HG02973 (cell line): Measurements from ENCODE around the gene GIGYF2.
"Not testable (repeated sequence)": the region's sequence is repeated elsewhere in the genome, so short reads cannot be mapped to it uniquely, and the experiment has no call there.

Experiments
- ATAC-seq: cut with Tn5 transposase; IDR thresholded peaks from one replicate; pipeline ENCODE4 v1.9.1; 2021; ENCODE audit warnings: moderate library complexity; ENCODE audit not compliant: unreplicated experiment

The GIGYF2 gene

DNA sequence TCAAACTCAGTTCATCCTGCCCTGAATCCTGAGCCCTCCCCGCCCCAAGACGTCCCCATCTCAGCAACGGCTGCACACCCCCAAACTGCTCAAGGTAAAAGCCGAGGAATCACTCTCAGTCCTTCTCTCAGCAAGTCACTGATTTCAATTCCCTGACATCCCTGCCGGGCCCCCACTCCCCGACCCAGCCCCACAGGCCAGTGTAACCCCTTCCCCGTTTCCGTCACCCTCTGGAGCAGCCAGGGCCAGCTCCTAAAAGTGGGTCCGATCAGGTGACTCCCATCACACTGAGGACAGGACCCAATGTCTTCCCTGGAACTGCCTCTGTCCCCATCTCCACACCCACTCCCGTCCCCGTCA, 193.4 kb downstream of the GIGYF2 start:
- ATAC-seq = no peak

DNA sequence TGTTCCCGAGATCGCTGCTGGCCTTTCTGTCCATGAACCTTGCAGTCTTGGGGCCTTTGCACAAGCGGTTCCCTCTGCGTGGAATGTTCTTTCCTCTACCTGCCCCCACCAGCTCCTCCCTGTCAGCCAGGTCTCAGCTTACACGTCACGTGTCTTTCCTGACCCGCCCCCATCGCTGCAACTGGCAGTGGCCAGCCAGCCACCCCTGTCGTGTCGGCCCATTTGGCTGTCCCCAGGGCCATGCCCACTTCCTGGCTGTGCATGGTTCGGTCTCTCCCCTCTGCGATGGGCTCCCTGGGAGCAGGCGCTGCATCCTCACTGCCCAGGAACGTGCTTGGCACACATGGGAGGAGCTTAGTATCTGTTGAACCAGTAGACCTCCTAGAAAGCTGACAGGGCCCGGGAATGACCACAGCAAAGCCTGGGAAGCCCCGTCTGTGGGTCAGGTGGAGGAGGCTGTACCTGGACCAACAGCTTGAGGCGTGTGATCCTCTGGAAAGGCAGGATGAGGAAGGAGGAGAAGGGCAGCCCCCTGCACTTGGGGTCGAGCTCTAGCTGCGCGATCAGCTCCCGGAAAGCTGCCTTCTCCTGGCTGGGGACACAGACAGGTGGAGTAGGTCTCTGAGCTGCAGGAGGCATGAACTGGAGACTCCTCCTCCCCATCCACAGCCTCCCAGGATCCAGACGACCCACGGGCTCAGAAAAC, 193.9 kb downstream of the GIGYF2 start:
- ATAC-seq = no peak

DNA sequence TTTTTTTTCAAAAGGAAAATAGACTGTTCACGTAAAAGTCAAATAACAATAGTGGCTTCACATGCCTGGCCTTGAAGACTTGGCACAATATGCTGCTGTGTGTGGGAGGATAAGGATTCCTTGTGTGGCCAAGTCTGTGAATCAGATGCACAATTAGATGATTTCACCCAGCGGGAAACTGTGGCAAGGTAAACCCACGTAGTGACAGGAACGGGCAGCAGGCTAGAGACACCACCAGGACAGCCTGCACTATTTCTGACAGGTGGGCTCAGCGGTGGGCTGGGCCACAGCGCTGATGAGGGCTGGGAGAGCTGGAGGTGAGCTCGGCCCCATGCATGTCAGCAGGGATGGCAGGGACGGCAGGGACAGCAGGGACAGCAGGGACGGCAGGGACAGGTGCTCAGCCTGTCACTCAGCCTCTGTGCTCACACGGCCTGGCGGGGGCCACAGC, 194.5 kb downstream of the GIGYF2 start:
- no peak for ATAC-seq

DNA sequence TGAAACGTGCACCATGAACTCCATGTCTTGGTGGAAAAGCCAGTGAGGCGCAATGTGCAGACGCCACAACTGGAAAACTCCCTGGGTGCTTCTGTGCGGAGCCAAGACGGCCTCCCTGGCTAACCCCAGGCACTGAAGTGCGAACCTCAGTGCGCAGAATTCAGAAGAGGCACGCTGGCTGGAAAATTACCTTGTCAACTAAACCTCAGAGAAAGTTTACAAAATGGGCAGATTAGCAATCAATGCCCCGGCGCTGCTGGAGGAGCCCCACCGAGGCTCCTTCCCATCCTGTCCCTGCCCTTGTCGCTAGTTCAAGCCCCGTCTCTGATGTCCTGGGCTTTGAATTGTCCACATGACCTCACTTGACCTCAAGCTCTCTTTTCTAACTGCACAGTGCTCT, 195.1 kb downstream of the GIGYF2 start:
- ATAC-seq = no peak

DNA sequence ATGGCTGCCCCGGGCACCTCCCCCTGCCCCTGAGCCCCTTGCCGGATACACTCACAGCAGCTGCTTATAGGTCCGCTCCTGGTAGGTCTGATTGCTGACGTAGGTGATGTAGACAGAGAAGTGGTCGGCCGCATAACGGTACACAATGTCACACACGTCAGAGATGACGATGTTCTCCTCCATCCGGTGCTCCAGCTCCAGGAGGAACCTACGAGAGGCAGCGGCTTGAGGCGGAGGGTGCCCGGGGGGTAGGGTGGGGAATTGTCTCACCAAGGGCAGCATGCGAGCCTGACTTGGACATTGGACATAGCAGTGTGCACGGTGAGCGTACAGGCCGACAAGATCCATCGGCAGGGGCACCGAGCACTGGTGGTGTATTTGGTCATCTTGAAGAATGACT, 195.7 kb downstream of the GIGYF2 start:
- no peak for ATAC-seq

DNA sequence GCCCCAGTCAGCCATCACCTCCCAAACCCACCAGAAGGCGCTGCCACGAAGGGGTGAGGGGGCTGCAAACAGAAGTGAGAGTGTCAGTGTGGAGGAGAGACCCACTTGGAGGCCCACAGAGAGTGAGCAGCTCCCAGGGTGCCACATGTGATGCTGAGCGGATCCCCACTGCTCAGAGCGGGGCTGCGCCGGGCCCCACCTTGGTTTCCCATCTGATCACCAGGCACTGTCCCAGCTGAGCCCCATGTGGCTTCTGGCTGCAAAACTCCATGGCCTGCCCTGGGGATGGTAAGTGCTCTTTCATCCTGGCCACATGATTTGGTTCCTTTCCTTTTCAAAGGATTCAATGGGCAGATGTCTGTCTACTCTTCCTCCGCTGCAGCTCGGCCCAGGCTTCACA, 196.7 kb downstream of the GIGYF2 start:
- no peak for ATAC-seq

DNA sequence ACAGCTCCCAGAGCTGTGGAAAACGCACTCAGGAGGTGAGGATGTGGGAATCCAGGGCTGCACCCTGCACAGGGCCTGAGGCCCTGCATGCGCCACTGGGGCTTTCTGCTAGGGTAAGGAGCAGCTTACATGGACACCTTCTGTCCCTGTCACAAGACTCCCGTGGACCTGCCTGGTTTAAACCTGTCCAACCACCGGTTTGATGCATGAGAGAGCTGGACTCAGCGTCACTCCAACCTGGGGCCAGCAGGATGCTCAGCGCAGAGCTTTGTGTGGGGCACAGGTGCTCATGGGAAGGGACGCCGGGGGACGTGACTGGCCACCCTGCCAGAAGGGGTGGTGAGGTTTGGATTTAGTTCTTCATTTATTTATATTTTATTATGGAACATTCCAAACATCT, 197.1 kb downstream of the GIGYF2 start:
- ATAC-seq = no peak

DNA sequence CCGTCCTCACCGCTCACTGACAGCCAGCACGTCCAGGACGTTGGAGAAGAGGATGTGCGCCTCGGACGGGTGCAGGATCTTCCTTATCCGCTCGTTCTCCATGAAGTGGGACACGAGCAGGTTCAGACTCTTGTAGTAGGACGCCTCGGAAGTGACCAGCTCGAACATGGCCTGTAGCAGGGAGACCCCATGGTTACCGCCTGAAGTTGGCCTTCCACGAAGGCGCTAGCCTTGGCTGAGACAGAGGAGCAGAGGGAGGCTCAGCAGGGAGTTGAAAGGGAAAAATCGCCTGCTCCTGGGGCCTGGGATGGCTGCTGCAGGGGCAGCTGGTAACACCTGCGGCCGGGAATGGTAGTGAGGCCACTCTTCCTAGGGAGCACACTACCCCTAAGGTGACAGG, 197.6 kb downstream of the GIGYF2 start:
- no peak for ATAC-seq

DNA sequence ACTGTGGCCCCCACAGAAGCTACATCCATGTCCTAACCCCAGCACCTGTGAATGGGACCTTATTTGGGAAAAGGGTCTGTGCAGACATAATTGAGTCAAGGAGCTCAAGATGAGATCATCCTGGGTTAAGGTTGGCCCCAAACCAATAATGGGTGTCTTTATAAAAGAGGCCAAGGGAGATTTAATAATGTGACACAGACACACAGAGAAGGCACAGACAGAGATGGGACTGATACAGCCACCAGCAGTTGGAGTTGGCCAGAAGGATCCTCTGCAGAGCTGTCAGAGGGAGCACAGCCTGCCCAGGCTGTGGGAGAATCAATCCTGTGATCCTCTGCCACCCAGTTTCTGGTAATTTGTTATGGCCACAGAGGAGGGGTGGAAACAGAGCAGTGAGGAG, 199.0 kb downstream of the GIGYF2 start:
- ATAC-seq = no peak

DNA sequence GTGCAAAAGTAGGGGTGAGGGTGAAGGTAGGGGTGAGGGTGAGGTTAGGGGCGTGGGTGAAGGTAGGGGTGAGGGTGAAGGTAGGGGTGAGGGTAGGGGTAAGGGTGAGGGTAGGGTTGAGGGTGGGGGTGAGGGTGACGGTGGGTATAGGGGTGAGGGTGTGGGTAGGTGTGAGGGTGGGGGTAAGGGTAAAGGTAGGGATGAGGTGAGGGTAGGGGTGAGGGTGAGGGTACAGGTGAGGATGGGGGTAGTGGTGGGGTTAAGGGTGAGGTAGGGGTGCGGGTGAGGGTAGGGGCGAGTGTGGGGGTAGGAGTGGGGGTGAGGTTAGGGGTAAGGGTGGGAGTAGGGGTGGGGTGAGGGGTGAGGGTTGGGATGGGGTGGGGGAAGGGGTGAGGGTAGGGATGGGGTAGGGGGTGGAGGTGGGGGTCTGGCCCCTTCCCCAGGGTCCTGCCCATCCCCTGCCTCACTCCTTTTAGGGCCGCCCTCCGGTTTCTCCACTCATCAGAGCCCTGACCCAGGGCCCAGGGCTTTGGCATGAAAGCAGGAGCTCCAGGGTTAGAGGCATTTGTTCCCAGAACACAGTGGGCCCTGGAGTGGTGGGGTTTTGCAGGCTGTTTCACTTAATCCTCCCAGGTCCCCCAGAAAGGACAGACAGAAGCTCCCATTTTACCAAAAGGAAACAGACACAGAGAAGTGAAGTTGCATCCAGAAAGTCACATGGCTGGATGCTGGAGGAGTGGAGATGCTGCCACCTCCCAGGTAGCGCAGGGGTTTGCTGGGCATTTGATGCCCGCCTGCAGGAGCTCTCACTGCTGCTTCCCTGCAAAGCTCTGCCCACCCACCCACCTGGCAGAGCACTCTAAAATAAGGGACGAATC, 199.8 kb downstream of the GIGYF2 start:
- no peak for ATAC-seq

DNA sequence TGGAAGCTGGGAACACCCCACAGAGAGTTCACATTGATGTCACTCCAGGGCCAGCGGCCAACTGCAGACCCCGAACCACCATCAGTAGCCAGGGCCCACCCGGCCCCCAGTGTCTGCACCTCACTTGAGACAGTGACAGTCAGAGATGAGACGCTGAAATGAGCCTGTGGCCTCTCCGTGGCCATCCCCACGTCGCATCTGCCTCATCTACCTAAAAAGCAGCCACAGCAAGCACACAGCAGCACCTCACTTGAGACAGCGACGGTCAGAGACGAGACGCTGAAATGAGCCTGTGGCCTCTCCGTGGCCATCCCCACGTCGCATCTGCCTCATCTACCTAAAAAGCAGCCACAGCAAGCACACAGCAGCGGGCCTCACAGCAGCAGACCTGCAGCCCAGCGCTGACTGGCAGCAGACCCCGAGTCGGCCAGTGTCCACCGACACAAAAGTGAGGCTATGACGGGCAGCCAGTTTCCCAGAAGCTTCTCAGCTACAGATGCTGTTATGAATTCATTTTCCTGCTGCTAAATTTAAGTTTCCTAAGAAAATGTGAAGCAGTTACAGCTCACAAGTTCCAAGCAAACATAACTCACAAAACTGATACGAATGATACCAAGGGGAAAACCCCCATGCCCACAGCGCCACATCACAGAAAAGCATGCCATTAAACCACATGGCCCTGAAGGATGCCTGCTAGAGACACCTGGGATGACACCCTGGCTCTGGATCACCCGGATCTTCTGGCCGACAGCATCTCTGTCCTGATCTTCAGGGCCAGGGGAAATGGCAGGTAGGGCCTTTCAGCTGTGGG, 200.7 kb downstream of the GIGYF2 start:
- no peak for ATAC-seq

DNA sequence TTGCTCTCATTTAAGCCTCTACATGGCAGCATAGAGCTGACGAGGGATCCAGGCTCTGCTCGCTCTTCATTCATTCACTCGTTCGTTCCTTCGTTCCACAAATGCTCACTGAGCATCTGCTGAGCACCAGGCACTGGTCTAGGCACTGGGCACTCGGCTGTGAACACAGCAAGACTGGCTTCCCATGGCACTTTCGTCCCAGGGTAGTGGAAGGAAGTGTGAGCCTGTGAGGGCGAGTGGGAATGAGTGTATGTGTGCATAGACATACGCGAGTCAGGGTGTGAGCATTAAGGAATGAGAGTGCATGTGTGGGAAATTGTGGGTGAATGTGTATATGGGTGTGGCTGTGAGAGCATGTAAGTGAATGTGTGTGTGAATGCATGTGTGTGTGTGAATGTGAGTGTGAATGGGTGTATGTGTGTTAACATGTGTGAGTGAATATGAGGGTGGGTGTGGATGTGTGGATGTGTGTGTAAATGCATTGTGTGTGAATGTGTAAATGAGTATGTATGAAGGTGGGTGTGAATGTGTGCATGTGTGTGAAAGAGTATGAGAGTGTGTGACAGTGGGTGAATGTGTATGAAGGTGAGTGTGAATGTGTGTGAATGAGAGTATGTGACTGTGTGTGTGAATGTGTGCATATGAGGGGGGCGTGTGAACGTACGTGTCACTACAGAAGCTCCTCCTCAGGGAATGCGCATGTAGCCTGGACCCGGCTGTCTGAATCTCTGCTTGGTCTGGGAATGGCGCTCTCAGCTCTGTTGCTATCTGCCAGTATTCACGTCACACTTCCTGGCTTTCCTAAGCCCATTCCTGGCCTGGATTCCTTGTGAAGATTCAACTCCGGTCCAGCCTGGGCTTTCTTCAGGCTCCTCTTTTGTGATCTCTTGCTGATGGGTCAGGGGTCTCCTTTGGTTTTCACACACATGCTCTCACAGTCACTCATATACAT, 201.7 kb downstream of the GIGYF2 start:
- ATAC-seq = no peak

DNA sequence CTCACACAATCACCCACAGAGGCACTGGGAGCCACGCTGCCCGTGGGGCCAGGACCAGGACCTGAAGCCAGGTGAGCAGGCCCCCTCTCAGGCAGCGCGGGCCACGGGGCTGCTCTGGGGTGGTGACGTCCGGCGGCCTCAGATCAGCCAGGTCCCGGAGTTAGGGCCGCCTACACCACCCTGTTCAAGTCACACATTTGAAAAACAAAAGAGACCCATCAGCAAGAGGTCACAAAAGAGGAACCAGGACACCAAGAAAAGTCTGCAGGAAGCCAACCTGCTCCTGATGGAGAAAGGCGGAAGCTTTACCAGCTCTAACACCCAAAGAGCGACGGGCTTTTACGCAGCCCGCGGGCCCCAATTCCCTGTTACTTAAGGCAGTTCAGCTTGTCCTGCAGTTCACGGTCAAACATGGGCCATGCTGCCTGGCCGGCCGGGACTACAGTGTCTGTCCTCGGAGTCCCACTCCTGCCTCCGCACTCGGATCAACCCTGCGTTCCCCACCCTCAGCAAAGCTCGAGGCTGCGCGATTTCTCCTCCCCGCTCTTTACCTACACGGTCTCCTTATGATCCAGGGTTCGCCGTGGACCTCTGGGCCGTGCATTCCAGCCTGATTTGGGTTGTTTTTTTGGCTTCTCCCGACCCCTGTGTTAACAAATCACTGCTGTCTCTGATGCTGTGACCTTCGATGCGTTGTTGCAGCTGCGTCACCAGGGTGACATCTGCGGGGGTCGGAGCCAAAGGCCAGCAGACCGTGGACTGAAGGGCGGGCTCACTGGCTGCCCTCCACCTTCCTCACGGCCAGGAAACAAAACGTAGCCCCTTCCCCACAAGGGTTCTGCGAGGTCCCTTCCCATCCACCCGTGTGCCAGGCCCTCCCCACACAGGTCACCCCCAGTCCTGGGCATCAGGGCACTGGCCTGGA, 203.9 kb downstream of the GIGYF2 start:
- no peak for ATAC-seq

DNA sequence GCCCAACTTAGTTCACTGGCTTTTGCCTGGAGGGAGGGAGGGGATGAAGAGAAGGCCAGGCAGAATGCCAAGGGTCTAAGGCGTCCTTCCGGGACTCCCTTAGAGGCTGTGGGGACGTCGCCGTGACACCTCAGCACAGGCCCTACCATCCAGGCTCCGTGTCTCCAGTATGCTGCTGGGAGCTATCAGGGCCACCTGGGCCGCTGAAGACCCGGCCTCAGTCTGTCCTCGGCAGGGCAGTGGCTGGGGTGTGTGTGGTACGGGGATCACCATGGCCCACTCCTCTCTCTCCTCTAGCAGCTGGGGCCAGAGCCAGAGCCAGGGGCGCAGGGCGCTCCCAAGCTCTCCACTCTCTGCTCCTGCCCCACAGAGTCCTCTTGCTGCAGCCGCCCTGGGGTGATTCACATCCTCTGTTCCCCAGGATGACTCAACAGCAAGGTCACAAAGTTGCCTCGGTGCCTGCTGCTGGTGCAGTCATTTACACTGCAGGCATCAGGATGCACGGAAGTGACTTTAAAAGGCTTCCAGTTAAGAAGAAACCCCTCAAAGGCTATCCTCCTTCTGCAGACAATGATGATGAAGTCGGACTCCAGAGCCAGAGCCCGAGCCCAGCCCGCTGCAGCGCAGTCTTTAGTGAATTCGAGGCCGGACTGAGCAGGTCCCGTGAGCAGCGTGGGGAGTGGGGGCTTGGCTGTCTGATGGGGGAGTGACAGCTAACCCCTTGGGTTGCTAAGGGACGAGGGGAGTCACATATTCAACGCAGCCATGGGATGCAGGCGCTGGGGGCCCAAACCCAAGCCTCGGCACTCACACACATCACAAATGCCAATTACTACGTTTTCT, 204.8 kb downstream of the GIGYF2 start:
- ATAC-seq = no peak

DNA sequence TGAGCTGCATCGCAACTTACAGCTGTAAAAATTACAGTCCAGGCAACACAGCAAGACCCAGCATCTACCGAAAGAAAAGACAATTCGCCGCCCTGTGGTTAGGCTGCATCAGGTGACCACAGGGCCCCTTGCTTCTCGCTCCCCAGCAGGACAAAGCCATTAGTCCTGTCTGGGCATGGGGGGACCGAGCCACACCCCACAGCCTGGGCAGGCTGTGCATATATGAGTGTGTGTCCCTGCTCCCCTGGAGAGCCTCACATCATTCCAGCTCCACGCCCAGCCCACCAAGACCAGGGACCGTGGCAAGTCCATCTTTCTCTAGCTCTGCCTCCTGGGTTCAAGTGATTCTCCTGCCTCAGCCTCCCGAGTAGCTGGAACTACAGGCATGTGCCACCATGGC, 206.9 kb downstream of the GIGYF2 start:
- no peak for ATAC-seq

DNA sequence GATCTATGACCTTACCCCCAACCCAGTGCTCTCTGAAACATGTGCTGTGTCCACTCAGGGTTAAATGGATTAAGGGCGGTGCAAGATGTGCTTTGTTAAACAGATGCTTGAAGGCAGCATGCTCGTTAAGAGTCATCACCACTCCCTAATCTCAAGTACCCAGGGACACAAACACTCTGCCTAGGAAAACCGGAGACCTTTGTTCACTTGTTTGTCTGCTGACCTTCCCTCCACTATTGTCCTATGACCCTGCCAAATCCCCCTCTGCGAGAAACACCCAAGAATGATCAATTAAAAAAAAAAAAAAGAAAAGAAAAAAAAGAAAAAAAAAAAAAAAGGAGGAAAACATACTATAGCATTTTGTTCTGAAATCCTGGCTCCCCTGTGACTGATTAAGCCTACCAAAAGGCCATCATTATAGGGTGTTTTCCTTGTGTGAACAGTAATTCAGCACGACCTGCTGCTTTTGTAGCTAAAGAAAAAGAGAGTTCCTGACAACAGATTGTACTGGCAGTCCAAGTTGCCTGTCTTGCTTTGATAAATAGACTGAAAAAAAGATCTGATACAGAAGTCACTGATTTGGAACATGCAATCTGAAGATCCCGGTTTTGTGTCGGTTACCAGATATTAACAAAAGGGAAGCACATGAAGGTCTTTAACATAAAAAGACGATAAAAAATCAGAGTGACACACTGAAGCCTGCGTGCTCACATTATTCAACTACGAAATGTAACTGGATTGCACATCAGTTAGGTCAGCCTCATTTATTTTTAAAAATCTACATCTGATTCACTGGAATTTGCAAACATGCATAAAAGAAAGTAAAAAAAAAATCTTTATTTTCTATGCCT, 210.0 kb downstream of the GIGYF2 start:
- ATAC-seq = not testable (repeated sequence)

DNA sequence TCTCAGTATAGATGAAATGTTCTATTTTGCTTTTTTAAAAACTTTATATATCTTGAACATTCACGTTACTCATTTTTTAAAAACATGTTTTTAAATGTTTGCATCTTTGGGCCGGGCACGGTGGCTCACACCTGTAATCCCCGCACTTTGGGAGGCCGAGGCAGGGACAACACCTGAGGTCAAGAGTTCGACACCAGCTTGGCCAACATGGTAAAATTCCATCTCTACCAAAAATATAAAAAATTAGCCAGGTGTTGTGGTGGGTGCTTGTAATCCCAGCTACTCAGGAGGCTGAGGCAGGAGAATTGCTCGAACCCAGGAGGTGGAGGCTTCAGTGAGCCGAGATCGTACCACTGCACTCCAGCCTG, 210.6 kb downstream of the GIGYF2 start:
- not testable (repeated sequence) for ATAC-seq

DNA sequence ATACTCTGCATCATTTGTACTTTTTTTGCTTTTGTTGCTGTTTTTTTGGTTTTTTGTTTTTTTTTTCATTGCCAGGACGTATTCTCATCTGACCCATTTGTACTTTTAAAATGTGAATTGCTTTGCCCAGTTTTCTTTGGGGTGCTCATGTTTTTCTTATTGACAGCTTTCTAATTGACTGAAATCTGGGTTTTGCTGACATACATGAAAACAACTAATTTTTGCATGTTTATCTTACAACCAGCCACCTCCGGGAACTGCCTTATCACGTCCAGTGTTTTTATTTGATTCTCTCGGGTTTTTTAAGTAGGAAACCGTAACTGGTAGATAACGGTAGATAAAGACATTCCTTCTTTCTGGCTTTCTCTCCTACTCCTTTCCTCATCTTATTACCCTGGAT, 211.6 kb downstream of the GIGYF2 start:
- ATAC-seq = no peak
